Measurements from ENCODE around the gene PCSK1N. TPM values are rescaled to one million over a fixed set of nuclear protein-coding genes. Genes with fewer than 3 reads are reported as not detected.

PCSK1N gene
- total and polyA plus RNA-seq, 2 experiments from 2014 or later = 1.4 to 3.1 TPM

DNA sequence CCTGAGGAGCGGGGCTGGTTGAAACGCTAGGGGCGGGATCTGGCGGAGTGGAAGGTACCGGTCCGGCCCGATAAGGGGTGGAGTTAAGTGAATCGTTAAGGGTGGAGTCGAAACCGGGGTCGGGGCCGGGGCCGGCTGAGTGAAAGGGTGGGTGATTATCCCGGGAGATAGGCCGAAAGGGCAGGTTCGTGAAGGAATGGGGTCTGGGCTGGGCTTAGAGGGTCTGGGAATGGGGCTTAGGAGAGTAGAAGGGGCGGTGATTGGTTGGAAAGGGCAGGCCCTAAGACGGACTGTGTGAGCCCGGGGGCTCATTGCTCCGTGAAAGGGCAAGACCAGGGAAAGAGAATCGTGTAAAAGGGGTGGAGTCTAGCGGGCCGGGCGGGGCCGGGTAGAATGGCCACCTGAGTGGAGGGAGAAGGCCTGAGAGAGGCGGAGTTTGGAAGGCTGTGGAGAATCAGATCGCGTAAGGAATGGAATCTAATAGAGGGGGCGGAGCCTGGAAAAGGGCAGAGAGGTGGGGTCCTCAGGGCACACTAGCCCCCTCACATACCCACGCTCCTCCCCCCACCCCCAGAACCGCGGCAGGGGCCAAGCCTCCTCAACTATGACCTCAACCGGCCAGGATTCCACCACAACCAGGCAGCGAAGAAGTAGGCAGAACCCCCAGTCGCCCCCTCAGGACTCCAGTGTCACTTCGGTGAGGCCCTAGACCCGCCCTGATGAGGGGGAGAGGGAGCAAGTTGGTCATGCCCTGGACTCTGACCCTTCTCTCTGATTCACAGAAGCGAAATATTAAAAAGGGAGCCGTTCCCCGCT is 33.1 kb downstream of the PCSK1N start:
- H3K4me3 ChIP-seq = peak overlapping the region; percentile 94
- H3K36me3 ChIP-seq (ENCODE audit: low read depth) = no peaks in the 10 kb centered on the region
- peak; percentile 81 for DNase-seq
- 2 to 5% methylated on average over 11 to 37 of the region's 40 CpGs for WGBS, 2 experiments (ENCODE audit: low coverage in 1 of 2, low lambda C conversion rate in 2 of 2, missing lambda C conversion rate in 2 of 2)
- TF ChIP-seq EZH2 (IDR thresholded peaks at IDR 0.05; ENCODE audit: insufficient read depth, poor library complexity, severe bottlenecking) (no peak), EZH2phosphoT487 (IDR thresholded peaks at IDR 0.05; ENCODE audit: insufficient read depth, low read depth) (no peak)
- no peaks in the 10 kb centered on the region for H3F3A ChIP-seq (ENCODE audit: insufficient read depth)
- peak overlapping the region; percentile 98 for H3K9ac ChIP-seq
- H3K79me2 ChIP-seq (ENCODE audit: insufficient read depth) = no peaks in the 10 kb centered on the region
- in situ Hi-C loops (cut with MboI) = no loop called here
- peak overlapping the region; percentile 83 for H3K4me2 ChIP-seq (ENCODE audit: unreplicated experiment)
- H3K9me2 ChIP-seq (ENCODE audit: insufficient read depth) = no peaks in the 10 kb centered on the region
- H3K4me1 ChIP-seq (ENCODE audit: insufficient read depth) = no peaks in the 10 kb centered on the region
- H3K9me3 ChIP-seq (ENCODE audit: low read depth) = no peaks in the 10 kb centered on the region
- peak overlapping the region; percentile 98 for H3K27ac ChIP-seq
- peak overlapping the region; percentile 86 for H2AFZ ChIP-seq
- no peaks in the 10 kb centered on the region for H3K27me3 ChIP-seq (replicated peaks; ENCODE audit: insufficient read depth)
- H4K20me1 ChIP-seq (ENCODE audit: insufficient read depth) = no peaks in the 10 kb centered on the region

DNA sequence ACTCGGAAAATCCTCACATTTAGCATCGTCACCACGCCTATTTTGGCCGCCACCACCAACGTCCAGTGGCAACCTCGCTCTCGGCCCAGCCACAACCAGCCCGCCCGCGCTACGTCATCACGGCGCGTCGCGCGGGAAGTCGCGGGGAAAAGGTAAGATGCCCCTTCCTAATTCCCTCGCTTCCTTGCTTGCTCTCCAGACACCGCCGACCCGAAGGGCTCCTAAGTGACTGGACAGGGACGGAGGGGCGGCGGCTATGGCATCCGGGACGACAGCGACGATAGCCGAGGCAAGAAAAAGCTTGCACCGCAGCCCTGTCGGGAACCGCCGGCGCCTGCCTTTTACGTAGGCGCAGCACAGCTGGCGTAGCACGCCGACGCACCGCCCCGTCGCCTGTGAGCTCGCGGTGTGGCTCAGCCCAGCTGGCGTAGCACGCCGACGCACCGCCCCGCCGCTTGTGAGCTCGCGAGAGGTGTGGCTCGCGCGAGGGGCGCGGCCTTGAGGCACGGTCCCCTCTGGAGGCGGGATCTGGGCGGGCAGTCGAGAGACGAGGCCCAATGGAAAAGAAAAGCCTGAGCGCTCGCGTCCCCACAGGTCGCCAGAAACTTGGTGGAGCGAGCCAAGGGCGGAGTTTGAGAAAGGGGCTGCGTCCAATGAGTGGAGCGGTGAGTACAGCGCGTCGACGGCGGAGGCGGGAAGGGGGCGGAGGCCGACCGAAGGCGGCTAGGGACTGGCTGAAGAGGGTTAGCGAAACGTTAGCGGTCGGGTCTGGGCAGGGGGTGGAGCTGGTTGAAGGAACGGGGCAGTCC is 33.9 kb downstream of the PCSK1N start, which contains the start of gene HDAC6:
Gene HDAC6, plus strand, starts transcription at position 788 of the 809 bp plus-strand sequence. CDS start 626 bp downstream, outside the sequence.
- Histone ChIP-seq H3K79me2 (ENCODE audit: insufficient read depth) (no peaks in the 10 kb centered on the region), H3K4me2 (ENCODE audit: unreplicated experiment) (peak within 1 kb of the TSS; percentile 91), H3K9me2 (ENCODE audit: insufficient read depth) (no peaks in the 10 kb centered on the region), H3K27me3 (replicated peaks; ENCODE audit: insufficient read depth) (no peaks in the 10 kb centered on the region), H3K9me3 (ENCODE audit: low read depth) (no peaks in the 10 kb centered on the region), H3F3A (ENCODE audit: insufficient read depth) (no peaks in the 10 kb centered on the region), H3K9ac (peak within 1 kb of the TSS; percentile 98), H3K4me3 (peak within 1 kb of the TSS; percentile 94), H4K20me1 (ENCODE audit: insufficient read depth) (no peaks in the 10 kb centered on the region), H3K36me3 (ENCODE audit: low read depth) (no peaks in the 10 kb centered on the region), H2AFZ (peak within 1 kb of the TSS; percentile 97), H3K27ac (peak within 1 kb of the TSS; percentile 98), H3K4me1 (ENCODE audit: insufficient read depth) (no peaks in the 10 kb centered on the region)
- TF ChIP-seq EZH2 (IDR thresholded peaks at IDR 0.05; ENCODE audit: insufficient read depth, poor library complexity, severe bottlenecking) (no peak), EZH2phosphoT487 (IDR thresholded peaks at IDR 0.05; ENCODE audit: insufficient read depth, low read depth) (no peak)
- in situ Hi-C loops (cut with MboI) = no loop called here
- WGBS, 2 experiments (ENCODE audit: low coverage in 1 of 2, low lambda C conversion rate in 2 of 2, missing lambda C conversion rate in 2 of 2) = 0 to 1% methylated on average over 44 to 47 of the region's 89 CpGs
- peak; percentile 97 for DNase-seq

DNA sequence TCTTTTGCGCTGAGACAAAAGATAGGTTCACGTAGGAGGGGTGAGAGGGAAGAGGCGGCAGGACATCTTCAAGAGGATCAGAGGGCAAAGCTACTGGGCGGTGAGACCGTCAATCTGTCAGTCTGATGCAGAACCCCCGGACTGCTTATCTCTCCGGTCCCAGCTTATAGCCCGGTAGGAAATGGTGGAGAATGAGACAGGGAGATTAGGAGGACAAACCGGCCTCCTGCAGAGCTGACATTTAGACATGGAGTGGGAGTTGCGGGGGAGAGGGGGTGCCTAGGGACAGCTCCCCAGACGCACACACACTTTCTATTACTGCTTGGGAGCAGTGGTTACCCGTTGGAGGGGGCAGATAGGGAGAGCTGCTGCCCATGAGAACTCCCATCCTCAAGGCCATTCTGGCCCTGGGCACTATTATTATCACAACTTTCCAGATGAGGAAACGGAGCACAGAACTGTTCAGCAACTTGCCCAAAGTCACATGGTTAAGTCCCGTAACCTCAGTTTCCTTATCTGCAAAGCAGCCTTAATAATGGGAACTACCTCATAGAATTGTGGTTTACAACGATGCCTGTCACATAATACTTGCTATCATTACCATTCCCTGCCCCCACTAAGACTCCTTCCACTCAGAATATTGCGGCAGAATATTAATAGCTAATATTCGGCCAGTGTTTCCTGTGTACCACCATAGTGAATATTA is 34.7 kb downstream of the PCSK1N start:
- Histone ChIP-seq H3K9me2 (ENCODE audit: insufficient read depth) (no peaks in the 10 kb centered on the region), H2AFZ (peak overlapping the region; percentile 97), H3K79me2 (ENCODE audit: insufficient read depth) (no peaks in the 10 kb centered on the region), H4K20me1 (ENCODE audit: insufficient read depth) (no peaks in the 10 kb centered on the region), H3K4me1 (ENCODE audit: insufficient read depth) (no peaks in the 10 kb centered on the region), H3K4me2 (ENCODE audit: unreplicated experiment) (peak overlapping the region; percentile 91), H3K27ac (peak overlapping the region; percentile 92), H3F3A (ENCODE audit: insufficient read depth) (no peaks in the 10 kb centered on the region), H3K27me3 (replicated peaks; ENCODE audit: insufficient read depth) (no peaks in the 10 kb centered on the region), H3K9me3 (ENCODE audit: low read depth) (no peaks in the 10 kb centered on the region), H3K9ac (peak overlapping the region; percentile 92), H3K36me3 (ENCODE audit: low read depth) (no peaks in the 10 kb centered on the region), H3K4me3 (peak overlapping the region; percentile 87)
- WGBS, 2 experiments (ENCODE audit: low coverage in 1 of 2, low lambda C conversion rate in 2 of 2, missing lambda C conversion rate in 2 of 2) = 19 to 27% methylated on average over 15 to 16 of the region's 17 CpGs
- TF ChIP-seq EZH2phosphoT487 (IDR thresholded peaks at IDR 0.05; ENCODE audit: insufficient read depth, low read depth) (no peak), EZH2 (IDR thresholded peaks at IDR 0.05; ENCODE audit: insufficient read depth, poor library complexity, severe bottlenecking) (no peak)
- in situ Hi-C loops (cut with MboI) = no loop called here
- DNase-seq = no peak

DNA sequence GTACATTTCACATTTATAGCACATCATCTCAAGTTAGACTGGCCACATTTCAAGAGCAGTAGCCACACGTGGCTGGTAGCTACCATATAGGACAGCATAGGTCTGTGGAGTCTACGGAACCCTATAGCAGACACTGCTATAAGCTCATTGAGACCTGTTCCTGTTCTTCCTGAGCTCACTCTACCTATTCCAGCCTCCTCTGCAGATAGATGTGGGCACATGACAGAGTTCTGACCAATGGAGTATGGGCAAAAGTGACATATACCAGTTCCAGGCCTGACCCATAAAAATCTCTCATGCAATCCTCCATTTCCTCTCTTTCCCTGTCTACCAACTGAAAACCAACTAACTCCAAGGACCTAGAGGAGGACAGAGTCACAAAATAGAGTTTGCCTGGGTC is 37.1 kb downstream of the PCSK1N start:
- Histone ChIP-seq H3K9ac (no peak overlapping the region), H3K79me2 (ENCODE audit: insufficient read depth) (no peaks in the 10 kb centered on the region), H3F3A (ENCODE audit: insufficient read depth) (no peaks in the 10 kb centered on the region), H3K4me2 (ENCODE audit: unreplicated experiment) (no peak overlapping the region), H3K4me3 (no peak overlapping the region), H3K36me3 (ENCODE audit: low read depth) (no peaks in the 10 kb centered on the region), H4K20me1 (ENCODE audit: insufficient read depth) (no peaks in the 10 kb centered on the region), H3K27ac (no peak overlapping the region), H2AFZ (no peak overlapping the region), H3K27me3 (replicated peaks; ENCODE audit: insufficient read depth) (no peaks in the 10 kb centered on the region), H3K9me2 (ENCODE audit: insufficient read depth) (no peaks in the 10 kb centered on the region), H3K4me1 (ENCODE audit: insufficient read depth) (no peaks in the 10 kb centered on the region), H3K9me3 (ENCODE audit: low read depth) (no peaks in the 10 kb centered on the region)
- 73 to 87% methylated on average over 2 of the region's 2 CpGs for WGBS, 2 experiments (ENCODE audit: low coverage in 1 of 2, low lambda C conversion rate in 2 of 2, missing lambda C conversion rate in 2 of 2)
- no peak for DNase-seq
- in situ Hi-C loops (cut with MboI) = no loop called here
- TF ChIP-seq EZH2 (IDR thresholded peaks at IDR 0.05; ENCODE audit: insufficient read depth, poor library complexity, severe bottlenecking) (no peak), EZH2phosphoT487 (IDR thresholded peaks at IDR 0.05; ENCODE audit: insufficient read depth, low read depth) (no peak)
